IMR-90 (cell line): ENCODE data around the gene CDKN3. TPM values are rescaled to one million over a fixed set of nuclear protein-coding genes. Genes with fewer than 3 reads are reported as not detected.

Source experiments
- ATAC-seq: fragments of 200-7000 bp; cut with Tn5 transposase; 2 replicates; pipeline ENCODE4 v1.9.1; 2020; ENCODE audit warnings: low read depth, mild to moderate bottlenecking, moderate library complexity
- BruUV-seq: library from RNA; stranded (reverse); fragments of 400-500 nt; replicated peaks from 2 replicates; lab custom pipeline; 2021; lab: Mats Ljungman, UMichigan
- CTCF ChIA-PET: fragments of 300-600 bp; formaldehyde crosslinking; extraction: SDS; loops from one replicate; lab custom pipeline; 2021; ENCODE audit warnings: antibody characterized with exemption; lab: Yijun Ruan, JAX
- POLR2A ChIA-PET: fragments of 300-600 bp; sonication (Branson Sonifier 250); formaldehyde crosslinking; loops from one replicate; lab custom pipeline; 2022; ENCODE audit warnings: antibody characterized with exemption; ENCODE audit not compliant: unreplicated experiment; lab: Charles Lee
- DNase-seq: peaks from one replicate; pipeline ENCODE4 v3.0.0; 2013
- H2AFZ ChIP-seq: replicated peaks from 2 replicates; pipeline ENCODE3; 2013; ENCODE audit warnings: low read length, mild to moderate bottlenecking; ENCODE audit not compliant: poor library complexity
- H2AK5ac ChIP-seq: 2 replicates; pipeline ENCODE4 v1.6.1; 2013; ENCODE audit warnings: low read depth, low read length, inconsistent platforms
- H2AK9ac ChIP-seq: replicated peaks from 2 replicates; pipeline ENCODE3; 2013; ENCODE audit warnings: mild to moderate bottlenecking, low read depth, low read length, moderate library complexity; ENCODE audit not compliant: poor library complexity
- H2BK120ac ChIP-seq: 2 replicates; pipeline ENCODE4 v1.6.1; 2013; ENCODE audit warnings: low read depth, low read length, inconsistent platforms
- H2BK15ac ChIP-seq: 3 replicates; pipeline ENCODE4 v1.6.1; 2013; ENCODE audit warnings: low read depth, low read length, inconsistent platforms
- H2BK20ac ChIP-seq: 2 replicates; pipeline ENCODE4 v1.6.1; 2013; ENCODE audit warnings: low read depth, mild to moderate bottlenecking, inconsistent platforms, low read length, moderate library complexity
- H2BK5ac ChIP-seq: 2 replicates; pipeline ENCODE4 v1.6.1; 2013; ENCODE audit warnings: mild to moderate bottlenecking, low read depth, low read length, inconsistent platforms; ENCODE audit not compliant: poor library complexity, severe bottlenecking
- H3K14ac ChIP-seq: replicated peaks from 2 replicates; pipeline ENCODE4 v1.6.1; 2013; ENCODE audit warnings: low read depth, low read length, inconsistent platforms
- H3K18ac ChIP-seq: 2 replicates; pipeline ENCODE4 v1.6.1; 2013; ENCODE audit warnings: low read depth, low read length, control low read depth
- H3K23ac ChIP-seq: 2 replicates; pipeline ENCODE4 v1.6.1; 2013; ENCODE audit warnings: low read depth, low read length, inconsistent platforms
- H3K27ac ChIP-seq: 2 replicates; pipeline ENCODE4 v1.5.1; 2013; ENCODE audit warnings: mild to moderate bottlenecking, control low read depth, low read length; ENCODE audit not compliant: insufficient read depth
- H3K27me3 ChIP-seq: 2 replicates; pipeline ENCODE4 v1.6.1; 2013; ENCODE audit warnings: low read length; ENCODE audit not compliant: control insufficient read depth, insufficient read depth
- H3K36me3 ChIP-seq: 2 replicates; pipeline ENCODE4 v1.6.1; 2013; ENCODE audit warnings: low read length, mixed read lengths; ENCODE audit not compliant: control insufficient read depth, insufficient read depth
- H3K4ac ChIP-seq: 2 replicates; pipeline ENCODE4 v1.6.1; 2013; ENCODE audit warnings: low read depth, low read length, inconsistent platforms
- H3K4me1 ChIP-seq: 2 replicates; pipeline ENCODE4 v1.6.1; 2013; ENCODE audit warnings: low read length, mixed read lengths; ENCODE audit not compliant: control insufficient read depth, insufficient read depth
- H3K4me2 ChIP-seq: 2 replicates; pipeline ENCODE4 v1.6.1; 2013; ENCODE audit warnings: low read depth, mild to moderate bottlenecking, control low read depth, low read length, moderate library complexity
- H3K4me3 ChIP-seq: 2 replicates; pipeline ENCODE4 v1.5.1; 2013; ENCODE audit warnings: low read depth, mild to moderate bottlenecking, control low read depth, low read length, moderate library complexity; ENCODE audit not compliant: insufficient read depth
- H3K56ac ChIP-seq: 2 replicates; pipeline ENCODE4 v1.6.1; 2013; ENCODE audit warnings: low read length, inconsistent platforms; ENCODE audit not compliant: insufficient read depth; ENCODE audit errors: extremely low read depth
- H3K79me1 ChIP-seq, 2 experiments: 2 replicates each; pipeline ENCODE4 v1.6.1; 2013; ENCODE audit warnings: low read length in 2 of 2, inconsistent platforms in 1 of 2, low read depth in 1 of 2
- H3K9ac ChIP-seq: 2 replicates; pipeline ENCODE4 v1.6.1; 2013; ENCODE audit warnings: low read depth, low read length, control low read depth
- H3K9me1 ChIP-seq: 2 replicates; pipeline ENCODE4 v1.6.1; 2013; ENCODE audit warnings: low read length, inconsistent platforms; ENCODE audit not compliant: insufficient read depth
- H3K9me3 ChIP-seq: 2 replicates; pipeline ENCODE4 v1.6.1; 2013; ENCODE audit warnings: low read length; ENCODE audit not compliant: control insufficient read depth, insufficient read depth
- H4K20me1 ChIP-seq: 2 replicates; pipeline ENCODE4 v1.6.1; 2013; ENCODE audit warnings: low read length, inconsistent platforms; ENCODE audit not compliant: insufficient read depth
- H4K5ac ChIP-seq: 2 replicates; pipeline ENCODE4 v1.6.1; 2013; ENCODE audit warnings: mild to moderate bottlenecking, low read depth, low read length, control low read depth
- H4K8ac ChIP-seq, 2 experiments: 2 replicates each; pipeline ENCODE4 v1.6.1; 2013; ENCODE audit warnings: low read depth in 2 of 2, low read length in 2 of 2, control low read depth in 1 of 2, inconsistent platforms in 1 of 2
- H4K91ac ChIP-seq: 2 replicates; pipeline ENCODE4 v1.6.1; 2013; ENCODE audit warnings: low read depth, low read length, inconsistent platforms; ENCODE audit not compliant: insufficient read depth
- BHLHE40 ChIP-seq: fragments of 150-350 bp; IDR thresholded peaks from 2 replicates; pipeline ENCODE4 v1.6.1; 2016; ENCODE audit warnings: mild to moderate bottlenecking, low read depth, low read length
- CEBPB ChIP-seq: IDR thresholded peaks from 2 replicates; pipeline ENCODE4 v1.6.1; 2012; ENCODE audit warnings: low read depth, low read length, improper control_type of control experiment
- MAFK ChIP-seq: IDR thresholded peaks from 2 replicates; pipeline ENCODE4 v1.6.1; 2012; ENCODE audit warnings: low read depth, low read length, improper control_type of control experiment
- MAZ ChIP-seq: IDR thresholded peaks from 2 replicates; pipeline ENCODE4 v1.6.1; 2012; ENCODE audit warnings: low read depth, mild to moderate bottlenecking, low read length, improper control_type of control experiment, moderate library complexity, borderline replicate concordance
- MXI1 ChIP-seq: IDR thresholded peaks from 2 replicates; pipeline ENCODE4 v1.6.1; 2012; ENCODE audit warnings: low read depth, mild to moderate bottlenecking, low read length, moderate library complexity, borderline replicate concordance
- POLR2A ChIP-seq: IDR thresholded peaks from 2 replicates; pipeline ENCODE4 v1.6.1; 2012; ENCODE audit warnings: mild to moderate bottlenecking, low read depth, low read length
- RCOR1 ChIP-seq: IDR thresholded peaks from 2 replicates; pipeline ENCODE4 v1.6.1; 2012; ENCODE audit warnings: mild to moderate bottlenecking, low read length, improper control_type of control experiment; ENCODE audit not compliant: insufficient replicate concordance
- RFX5 ChIP-seq: IDR thresholded peaks from 2 replicates; pipeline ENCODE4 v1.8.0; 2012; ENCODE audit warnings: low read depth, mild to moderate bottlenecking, low read length, moderate library complexity
- WGBS, 2 experiments: methylation state at CpG; one replicate each; pipeline versions ENCODE4 v1.1.5 to v1.1.7; 2013; ENCODE audit warnings: missing lambda C conversion rate in 2 of 2; ENCODE audit not compliant: insufficient read length in 1 of 2; ENCODE audit errors: extremely low coverage in 2 of 2; 5-methylcytosine and 5-hydroxymethylcytosine counted together
- dilution Hi-C: fragments of 300-500 bp; cut with HindIII; formaldehyde crosslinking; loops from one replicate; pipeline ENCODE4 v1.14.3; 2018; ENCODE audit warnings: low sequenced_read_pairs; ENCODE audit not compliant: unreplicated experiment
- in situ Hi-C: fragments of 300-500 bp; cut with MboI; formaldehyde crosslinking; loops from 3 replicates; pipeline ENCODE4 v1.14.3; 2019; ENCODE audit warnings: low sequenced_read_pairs, inconsistent platforms, mixed read lengths
- intact Hi-C: fragments of 100-400 bp; cut with micrococcal nuclease; formaldehyde crosslinking; loops from 2 replicates; pipeline ENCODE4 v1.10.0; 2022
- polyA plus RNA-seq, 3 experiments: library from polyadenylated mRNA; depleted of rRNA; stranded (reverse); fragments of >200 nt; gene quantifications; 2 replicates each; pipeline ENCODE4 v1.2.3, GENCODE V29; 2012; ENCODE audit warnings: low replicate concordance in 1 of 3
- total RNA-seq: library from RNA; depleted of rRNA; stranded (reverse); fragments of >200 nt; gene quantifications from 2 replicates; pipeline ENCODE4 v1.2.3, GENCODE V29; 2012
- TF ChIP-seq, protein P1 (sequence below): fragments of 150-350 bp; IDR thresholded peaks from 2 replicates; pipeline ENCODE4 v1.6.1; 2017; ENCODE audit warnings: mild to moderate bottlenecking, antibody characterized with exemption, low read length, low read depth
- TF ChIP-seq, protein P2 (sequence below): fragments of 150-350 bp; IDR thresholded peaks from 2 replicates; pipeline ENCODE4 v1.6.1; 2016; ENCODE audit warnings: low read depth, mild to moderate bottlenecking, low read length, moderate library complexity, borderline replicate concordance

CDKN3 gene
- total and polyA plus RNA-seq, 2 of the 4 experiments (the other 2 are of a cell fraction) = 38.9 to 48.9 TPM

- CTCF ChIA-PET = interaction anchor here (1.0 kb wide), 1 partner anchor 9 kb away, joined by 4 read pairs; no protein-coding TSS in a partner anchor
Observed at GRCh38 chr14:54411371-54411770, 14.6 kb downstream of the CDKN3 start.

More at GRCh38 chr14:54411371-54411770, 14.6 kb downstream of the CDKN3 start:
- Histone ChIP-seq H2BK15ac (no peak overlapping the region), H3K14ac (no peak overlapping the region), H3K27ac (no peak overlapping the region), H3K9me3 (no peaks in the 10 kb centered on the region), H4K91ac (no peak overlapping the region), H2AFZ (no peak overlapping the region), H2BK20ac (no peak overlapping the region), H3K4me1 (no peaks in the 10 kb centered on the region), H3K27me3 (no peaks in the 10 kb centered on the region), H3K23ac (no peak overlapping the region), H2BK120ac (no peak overlapping the region), H2AK5ac (no peak overlapping the region), H3K4me2 (no peak overlapping the region), H2AK9ac (no peak overlapping the region), H4K8ac (no peak overlapping the region), H3K9ac (no peak overlapping the region), H3K9me1 (no peaks in the 10 kb centered on the region), H3K4ac (no peak overlapping the region), H3K79me1 (peaks cover 3 to 6% of the 10 kb centered on the region in 2 experiments; a peak in 1 of 4 replicates), H3K4me3 (no peak overlapping the region), H2BK5ac (no peak overlapping the region), H3K18ac (no peak overlapping the region), H4K20me1 (no peaks in the 10 kb centered on the region), H3K36me3 (peaks cover 8% of the 10 kb centered on the region), H3K56ac (no peak overlapping the region), H4K5ac (no peak overlapping the region)
- BruUV-seq = no TSS peak
- DNase-seq (no peak), ATAC-seq (no peak)
- WGBS, 2 experiments = no CpG with 5 or more reads among the region's 3 CpGs
- in situ Hi-C loops = no loop called here
- POLR2A ChIA-PET = interaction anchor here (0.5 to 0.6 kb wide), 2 partner anchors 71 to 869 kb away, joined by 3 to 15 read pairs; no protein-coding TSS in a partner anchor
- TF ChIP-seq, protein P1, sequence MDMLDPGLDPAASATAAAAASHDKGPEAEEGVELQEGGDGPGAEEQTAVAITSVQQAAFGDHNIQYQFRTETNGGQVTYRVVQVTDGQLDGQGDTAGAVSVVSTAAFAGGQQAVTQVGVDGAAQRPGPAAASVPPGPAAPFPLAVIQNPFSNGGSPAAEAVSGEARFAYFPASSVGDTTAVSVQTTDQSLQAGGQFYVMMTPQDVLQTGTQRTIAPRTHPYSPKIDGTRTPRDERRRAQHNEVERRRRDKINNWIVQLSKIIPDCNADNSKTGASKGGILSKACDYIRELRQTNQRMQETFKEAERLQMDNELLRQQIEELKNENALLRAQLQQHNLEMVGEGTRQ = no peak
- TF ChIP-seq POLR2A = no peak
- no peak for TF ChIP-seq CEBPB
- no peak for TF ChIP-seq BHLHE40
- TF ChIP-seq RFX5 = no peak
- TF ChIP-seq, protein P2, sequence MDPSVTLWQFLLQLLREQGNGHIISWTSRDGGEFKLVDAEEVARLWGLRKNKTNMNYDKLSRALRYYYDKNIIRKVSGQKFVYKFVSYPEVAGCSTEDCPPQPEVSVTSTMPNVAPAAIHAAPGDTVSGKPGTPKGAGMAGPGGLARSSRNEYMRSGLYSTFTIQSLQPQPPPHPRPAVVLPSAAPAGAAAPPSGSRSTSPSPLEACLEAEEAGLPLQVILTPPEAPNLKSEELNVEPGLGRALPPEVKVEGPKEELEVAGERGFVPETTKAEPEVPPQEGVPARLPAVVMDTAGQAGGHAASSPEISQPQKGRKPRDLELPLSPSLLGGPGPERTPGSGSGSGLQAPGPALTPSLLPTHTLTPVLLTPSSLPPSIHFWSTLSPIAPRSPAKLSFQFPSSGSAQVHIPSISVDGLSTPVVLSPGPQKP = no peak
- TF ChIP-seq MXI1 = no peak
- TF ChIP-seq MAFK = no peak
- TF ChIP-seq MAZ = no peak
- TF ChIP-seq RCOR1 = no peak
- dilution Hi-C loops = no loop called here
- intact Hi-C loops = no loop called here
